Rectal smooth muscle tissue (tissue), 1 donor: ENCODE results near the gene ALAD.
"Not testable (repeated sequence)": the region's sequence is repeated elsewhere in the genome, so short reads cannot be mapped to it uniquely, and the experiment has no call there.

ENCODE experiments used
- H3K27ac ChIP-seq: one replicate; pipeline ENCODE4 v1.7.0; 2013; ENCODE audit warnings: low read depth, low read length, inconsistent platforms
- H3K27me3 ChIP-seq: one replicate; pipeline ENCODE4 v1.7.0; 2013; ENCODE audit warnings: low read length; ENCODE audit not compliant: control insufficient read depth, insufficient read depth
- H3K36me3 ChIP-seq: one replicate; pipeline ENCODE4 v1.7.0; 2013; ENCODE audit warnings: low read length; ENCODE audit not compliant: control insufficient read depth, insufficient read depth
- H3K4me1 ChIP-seq: one replicate; pipeline ENCODE4 v1.7.0; 2013; ENCODE audit warnings: low read length; ENCODE audit not compliant: control insufficient read depth, insufficient read depth
- H3K4me3 ChIP-seq: one replicate; pipeline ENCODE4 v1.7.0; 2013; ENCODE audit warnings: low read length
- H3K9ac ChIP-seq: one replicate; pipeline ENCODE4 v1.7.0; 2013; ENCODE audit warnings: low read length

The ALAD gene

GRCh38 chr9:113393281-113393680 is 7.8 kb downstream of the ALAD start:
- H3K27me3 ChIP-seq: no peaks in the 10 kb centered on the region
- no peak overlapping the region for H3K27ac ChIP-seq
- peaks cover 36% of the 10 kb centered on the region for H3K36me3 ChIP-seq
- no peak overlapping the region for H3K4me3 ChIP-seq
- H3K4me1 ChIP-seq: no peaks in the 10 kb centered on the region
- no peak overlapping the region for H3K9ac ChIP-seq

- no peak overlapping the region for H3K9ac ChIP-seq
Observed at GRCh38 chr9:113391917-113392316, 9.2 kb downstream of the ALAD start.

GRCh38 chr9:113390192-113390960 is 10.7 kb downstream of the ALAD start:
- H3K9ac ChIP-seq: no peak overlapping the region
- H3K4me3 ChIP-seq: no peak overlapping the region
- H3K4me1 ChIP-seq: no peaks in the 10 kb centered on the region
- H3K27ac ChIP-seq: no peak overlapping the region
- no peaks in the 10 kb centered on the region for H3K27me3 ChIP-seq
- peaks cover 45% of the 10 kb centered on the region for H3K36me3 ChIP-seq

More at GRCh38 chr9:113391917-113392316, 9.2 kb downstream of the ALAD start:
- H3K4me3 ChIP-seq: no peak overlapping the region
- no peaks in the 10 kb centered on the region for H3K4me1 ChIP-seq
- peaks cover 39% of the 10 kb centered on the region for H3K36me3 ChIP-seq
- H3K27me3 ChIP-seq: no peaks in the 10 kb centered on the region
- H3K27ac ChIP-seq: no peak overlapping the region

- H3K27ac ChIP-seq: no peak overlapping the region
- peaks cover 45% of the 10 kb centered on the region for H3K36me3 ChIP-seq
- no peaks in the 10 kb centered on the region for H3K4me1 ChIP-seq
- no peak overlapping the region for H3K4me3 ChIP-seq
- no peak overlapping the region for H3K9ac ChIP-seq
- H3K27me3 ChIP-seq: no peaks in the 10 kb centered on the region
Observed at GRCh38 chr9:113389451-113389850, 11.6 kb downstream of the ALAD start.

GRCh38 chr9:113388833-113389232 is 12.3 kb downstream of the ALAD start:
- Histone ChIP-seq H3K4me3 (no peak overlapping the region), H3K27ac (no peak overlapping the region), H3K4me1 (no peaks in the 10 kb centered on the region), H3K9ac (no peak overlapping the region), H3K27me3 (no peaks in the 10 kb centered on the region), H3K36me3 (peaks cover 45% of the 10 kb centered on the region)

GRCh38 chr9:113387560-113388230 is 13.4 kb downstream of the ALAD start:
- Histone ChIP-seq H3K9ac (no peak overlapping the region), H3K36me3 (peaks cover 42% of the 10 kb centered on the region), H3K4me1 (no peaks in the 10 kb centered on the region), H3K27me3 (no peaks in the 10 kb centered on the region), H3K27ac (no peak overlapping the region), H3K4me3 (peak overlapping the region; percentile 30)

- no peak overlapping the region for H3K27ac ChIP-seq
- H3K27me3 ChIP-seq: no peaks in the 10 kb centered on the region
- H3K4me3 ChIP-seq: peak overlapping the region; percentile 30
- H3K4me1 ChIP-seq: no peaks in the 10 kb centered on the region
- no peak overlapping the region for H3K9ac ChIP-seq
- H3K36me3 ChIP-seq: peaks cover 36% of the 10 kb centered on the region
Observed at GRCh38 chr9:113386571-113387393, 14.3 kb downstream of the ALAD start.

- H3K9ac ChIP-seq: no peak overlapping the region
Observed at GRCh38 chr9:113381909-113382411, 19.1 kb downstream of the ALAD start.

GRCh38 chr9:113381441-113381840 is 19.6 kb downstream of the ALAD start:
- not testable (repeated sequence) for H3K27me3 ChIP-seq, H3K4me1 ChIP-seq, H3K9ac ChIP-seq, H3K27ac ChIP-seq, H3K36me3 ChIP-seq, H3K4me3 ChIP-seq

More at GRCh38 chr9:113381909-113382411, 19.1 kb downstream of the ALAD start:
- Histone ChIP-seq H3K4me3 (no peak overlapping the region), H3K27me3 (no peaks in the 10 kb centered on the region), H3K36me3 (peaks cover 6% of the 10 kb centered on the region), H3K27ac (no peak overlapping the region), H3K4me1 (no peaks in the 10 kb centered on the region)

- no peak overlapping the region for H3K4me3 ChIP-seq
- H3K4me1 ChIP-seq: no peaks in the 10 kb centered on the region
- no peak overlapping the region for H3K9ac ChIP-seq
- no peaks in the 10 kb centered on the region for H3K27me3 ChIP-seq
- no peak overlapping the region for H3K27ac ChIP-seq
- no peaks in the 10 kb centered on the region for H3K36me3 ChIP-seq
Observed at GRCh38 chr9:113380869-113381378, 20.2 kb downstream of the ALAD start.

- H3K27ac ChIP-seq, H3K4me3 ChIP-seq, H3K4me1 ChIP-seq, H3K27me3 ChIP-seq, H3K9ac ChIP-seq, H3K36me3 ChIP-seq: not testable (repeated sequence)
Observed at GRCh38 chr9:113379829-113380210, 21.3 kb downstream of the ALAD start.
